ENCODE measurements around the gene EVPLL.

Gene EVPLL

DNA sequence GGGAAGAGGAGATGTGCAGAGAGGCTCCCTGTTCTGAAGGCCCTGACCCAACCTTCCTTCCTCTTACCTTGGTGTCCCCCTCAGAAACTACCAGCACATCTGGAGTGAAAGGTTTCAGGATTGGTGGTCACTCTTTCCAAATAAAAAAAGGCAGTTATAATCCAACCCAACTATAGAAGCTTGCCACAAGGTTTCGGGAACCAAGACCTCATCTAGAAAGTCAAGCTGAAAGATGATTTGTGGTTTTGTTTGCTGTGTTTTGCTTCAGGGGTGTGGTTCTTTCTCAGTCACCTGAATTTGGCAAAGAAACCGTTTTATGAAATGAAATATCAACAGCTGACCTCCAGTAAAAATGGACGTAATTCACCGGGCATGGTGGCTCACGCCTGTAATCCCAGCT, 33.6 kb upstream of the EVPLL start:
- Mint-ChIP-seq H3K4me1 (no peaks in the 10 kb centered on the region), H3K27me3 (ENCODE audit: low read depth, poor library complexity) (no peaks in the 10 kb centered on the region), H3K27ac (no peak overlapping the region), H3K4me3 (no peak overlapping the region), H3K36me3 (ENCODE audit: low read depth) (peaks cover 75% of the 10 kb centered on the region), H3K9me3 (peaks cover 14% of the 10 kb centered on the region)
- no peak for DNase-seq
- TF ChIP-seq, protein P1, sequence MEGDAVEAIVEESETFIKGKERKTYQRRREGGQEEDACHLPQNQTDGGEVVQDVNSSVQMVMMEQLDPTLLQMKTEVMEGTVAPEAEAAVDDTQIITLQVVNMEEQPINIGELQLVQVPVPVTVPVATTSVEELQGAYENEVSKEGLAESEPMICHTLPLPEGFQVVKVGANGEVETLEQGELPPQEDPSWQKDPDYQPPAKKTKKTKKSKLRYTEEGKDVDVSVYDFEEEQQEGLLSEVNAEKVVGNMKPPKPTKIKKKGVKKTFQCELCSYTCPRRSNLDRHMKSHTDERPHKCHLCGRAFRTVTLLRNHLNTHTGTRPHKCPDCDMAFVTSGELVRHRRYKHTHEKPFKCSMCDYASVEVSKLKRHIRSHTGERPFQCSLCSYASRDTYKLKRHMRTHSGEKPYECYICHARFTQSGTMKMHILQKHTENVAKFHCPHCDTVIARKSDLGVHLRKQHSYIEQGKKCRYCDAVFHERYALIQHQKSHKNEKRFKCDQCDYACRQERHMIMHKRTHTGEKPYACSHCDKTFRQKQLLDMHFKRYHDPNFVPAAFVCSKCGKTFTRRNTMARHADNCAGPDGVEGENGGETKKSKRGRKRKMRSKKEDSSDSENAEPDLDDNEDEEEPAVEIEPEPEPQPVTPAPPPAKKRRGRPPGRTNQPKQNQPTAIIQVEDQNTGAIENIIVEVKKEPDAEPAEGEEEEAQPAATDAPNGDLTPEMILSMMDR (IDR thresholded peaks at IDR 0.05) = no peak

DNA sequence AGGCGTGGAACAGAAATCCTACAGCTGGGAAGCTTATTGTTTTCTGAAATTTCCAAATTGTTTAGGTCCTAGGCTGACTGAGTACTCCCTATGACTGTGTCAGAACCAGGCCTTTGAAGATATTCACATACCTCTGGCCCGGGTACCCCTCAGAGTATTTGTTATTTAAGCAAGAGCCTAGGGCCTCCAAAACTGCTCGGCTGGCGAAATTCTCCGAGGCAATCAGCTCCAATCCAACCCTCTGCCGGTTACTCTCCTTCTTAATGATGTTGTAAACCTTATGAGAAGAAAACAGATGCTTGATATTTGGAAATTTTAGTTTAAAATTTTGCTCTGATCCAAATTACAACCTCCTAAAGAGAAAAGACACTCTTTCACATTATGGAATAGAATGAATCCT, 24.0 kb upstream of the EVPLL start:
- Mint-ChIP-seq H3K27me3 (ENCODE audit: low read depth, poor library complexity) (peaks cover 4% of the 10 kb centered on the region), H3K4me3 (no peak overlapping the region), H3K4me1 (no peaks in the 10 kb centered on the region), H3K36me3 (ENCODE audit: low read depth) (peaks cover 51% of the 10 kb centered on the region), H3K9me3 (no peaks in the 10 kb centered on the region), H3K27ac (no peak overlapping the region)
- no peak for DNase-seq
- TF ChIP-seq, protein P1 (IDR thresholded peaks at IDR 0.05) = no peak

DNA sequence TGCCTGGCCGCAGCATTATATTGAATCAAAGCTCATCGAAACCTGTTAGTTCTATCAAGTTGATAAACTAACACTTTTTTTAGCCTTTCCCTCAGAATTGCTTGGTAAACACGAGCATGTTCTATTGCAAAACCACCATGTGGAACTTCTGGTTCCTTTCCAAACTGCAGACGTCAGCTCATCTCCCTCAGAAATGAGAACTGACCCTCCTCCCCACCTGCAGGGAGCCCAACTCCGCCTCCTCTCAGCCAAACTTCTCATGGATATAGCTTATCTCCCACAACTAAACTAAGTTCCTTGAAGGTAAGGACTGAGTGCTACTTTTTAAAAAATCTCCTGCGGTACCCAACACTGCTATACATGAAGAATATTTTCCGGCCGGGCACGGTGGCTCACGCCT, 21.0 kb upstream of the EVPLL start:
- H3K27me3 Mint-ChIP-seq (ENCODE audit: low read depth, poor library complexity) = peaks cover 4% of the 10 kb centered on the region
- no peak for DNase-seq
- H3K27ac Mint-ChIP-seq = no peak overlapping the region
- H3K36me3 Mint-ChIP-seq (ENCODE audit: low read depth) = peaks cover 50% of the 10 kb centered on the region
- TF ChIP-seq, protein P1 (IDR thresholded peaks at IDR 0.05) = no peak
- no peak overlapping the region for H3K4me3 Mint-ChIP-seq
- H3K9me3 Mint-ChIP-seq = no peaks in the 10 kb centered on the region
- H3K4me1 Mint-ChIP-seq = peaks cover 6% of the 10 kb centered on the region

DNA sequence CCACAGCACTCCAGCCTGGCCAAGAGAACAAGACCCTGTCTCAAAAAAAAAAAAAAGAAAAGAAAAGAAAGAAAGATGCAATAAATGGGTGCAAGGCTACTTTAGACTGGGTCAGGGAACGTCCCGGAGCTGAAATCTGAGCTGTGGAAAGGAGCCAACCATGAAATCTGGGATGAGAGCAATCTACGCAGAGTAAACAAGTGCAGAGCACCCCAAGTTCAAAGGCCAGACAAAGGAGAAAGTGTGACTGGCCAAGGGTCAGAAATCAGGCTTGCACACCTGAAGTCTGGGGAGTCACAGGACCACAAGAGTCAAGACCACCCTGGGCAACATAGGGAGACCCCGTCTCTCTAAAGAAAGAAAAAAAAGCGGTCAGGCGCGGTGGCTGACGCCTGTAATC, 17.1 kb upstream of the EVPLL start:
- Mint-ChIP-seq H3K27ac (no peak overlapping the region), H3K36me3 (ENCODE audit: low read depth) (peaks cover 24% of the 10 kb centered on the region), H3K9me3 (no peaks in the 10 kb centered on the region), H3K27me3 (ENCODE audit: low read depth, poor library complexity) (no peaks in the 10 kb centered on the region), H3K4me1 (peaks cover 22% of the 10 kb centered on the region), H3K4me3 (peak overlapping the region; percentile 19)
- TF ChIP-seq, protein P1 (IDR thresholded peaks at IDR 0.05) = no peak
- no peak for DNase-seq

DNA sequence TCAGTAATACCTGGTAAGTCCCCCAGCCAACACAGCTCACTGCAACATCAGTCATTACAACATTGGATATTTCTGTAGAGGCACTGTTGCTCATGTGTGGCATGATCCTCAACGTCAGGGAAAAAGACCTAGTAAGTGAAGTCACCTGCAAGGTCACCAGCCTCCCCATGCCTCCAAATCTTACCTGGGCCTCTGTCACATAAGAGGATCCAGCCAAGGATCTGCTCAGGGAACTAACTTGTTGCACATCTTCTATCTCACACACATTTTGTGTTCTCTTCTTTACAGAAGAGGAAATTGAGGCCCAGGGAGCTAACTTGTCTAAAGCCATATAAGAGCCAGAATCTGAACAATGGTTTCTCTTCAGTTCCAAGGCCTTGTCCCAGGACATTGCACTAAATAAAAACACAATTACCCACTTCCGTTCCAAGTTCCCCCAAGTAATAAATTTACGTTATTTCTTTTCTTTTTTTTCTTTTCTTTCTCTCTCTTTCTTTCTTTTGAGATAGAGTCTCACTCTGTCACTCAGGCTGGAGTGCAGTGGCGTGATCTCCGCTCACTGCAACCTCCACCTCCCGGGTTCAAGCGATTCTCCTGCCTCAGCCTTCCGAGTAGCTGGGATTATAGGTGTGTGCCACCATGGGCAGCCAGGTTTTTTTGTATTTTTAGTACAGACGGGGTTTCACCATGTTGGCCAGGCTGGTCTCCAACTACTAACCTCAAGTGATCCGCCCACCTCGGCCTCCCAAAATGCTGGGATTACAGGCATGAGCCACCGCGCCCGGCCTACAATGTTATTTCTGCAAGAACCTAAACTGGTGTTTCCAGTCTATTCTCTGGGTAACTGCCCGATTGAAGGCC, 15.5 kb upstream of the EVPLL start:
- peaks cover 22% of the 10 kb centered on the region for H3K4me1 Mint-ChIP-seq
- peaks cover 6% of the 10 kb centered on the region for H3K27me3 Mint-ChIP-seq (ENCODE audit: low read depth, poor library complexity)
- DNase-seq = no peak
- H3K36me3 Mint-ChIP-seq (ENCODE audit: low read depth) = peaks cover 15% of the 10 kb centered on the region
- no peak overlapping the region for H3K27ac Mint-ChIP-seq
- H3K4me3 Mint-ChIP-seq = peak overlapping the region; percentile 88
- TF ChIP-seq, protein P1 (IDR thresholded peaks at IDR 0.05) = no peak
- peaks cover 3% of the 10 kb centered on the region for H3K9me3 Mint-ChIP-seq

DNA sequence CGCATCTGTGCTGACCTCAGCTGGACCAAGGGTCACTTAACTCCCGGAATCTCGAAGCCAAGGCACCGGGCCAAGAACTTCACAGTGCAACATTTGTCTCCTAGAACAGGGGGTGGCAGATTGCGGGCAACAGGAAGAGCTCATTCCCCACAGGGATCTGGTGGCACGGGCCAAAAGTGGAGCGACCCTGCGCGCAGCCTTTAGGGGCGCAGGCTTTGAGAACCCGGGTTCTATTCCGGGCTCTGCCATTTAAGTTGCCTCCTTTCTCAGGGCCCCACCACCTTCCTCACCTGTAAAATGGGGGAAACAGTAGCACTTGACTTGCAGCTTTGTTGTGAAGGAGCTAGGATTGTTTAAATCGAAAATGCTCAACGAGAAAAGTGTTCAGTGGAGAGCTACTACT, 14.9 kb upstream of the EVPLL start:
- DNase-seq = peak; percentile 43
- TF ChIP-seq, protein P1 (IDR thresholded peaks at IDR 0.05) = no peak
- Mint-ChIP-seq H3K4me3 (peak overlapping the region; percentile 88), H3K36me3 (ENCODE audit: low read depth) (peaks cover 15% of the 10 kb centered on the region), H3K4me1 (peaks cover 22% of the 10 kb centered on the region), H3K27me3 (ENCODE audit: low read depth, poor library complexity) (peaks cover 6% of the 10 kb centered on the region), H3K9me3 (peaks cover 3% of the 10 kb centered on the region), H3K27ac (no peak overlapping the region)

Measured in nephron progenitor cell (in vitro differentiated cells).